ENCODE measurements around the gene IMPG1. TPM values are rescaled to one million over a fixed set of nuclear protein-coding genes. Genes with fewer than 3 reads are reported as not detected.
A peak's percentile ranks its signal among the peaks of the same experiment; 100 is the strongest.

Gene IMPG1
- total RNA-seq, 1 experiment from 2014 or later, result not detected

DNA sequence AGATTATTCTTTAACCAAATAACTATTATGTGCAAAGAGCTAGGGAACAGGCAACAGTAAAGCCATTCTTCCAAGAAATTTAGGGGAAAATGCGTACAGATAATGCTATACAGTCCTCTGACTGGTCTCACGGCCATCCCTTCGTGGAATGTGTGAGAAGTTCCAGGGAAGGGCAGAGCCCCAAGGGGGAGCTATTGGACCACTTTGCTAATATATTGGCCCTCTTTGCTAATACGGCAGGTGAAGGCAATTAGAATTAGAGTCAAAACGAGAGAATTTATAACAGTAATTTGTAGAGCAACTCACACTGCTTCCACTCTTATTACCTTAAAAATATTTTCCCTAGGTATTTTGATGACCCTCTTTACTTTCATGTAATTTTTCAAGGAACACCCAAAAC is 140.4 kb downstream of the IMPG1 start:
- H3K23me2 ChIP-seq (ENCODE audit: insufficient read length, low read depth, low read length, poor library complexity, severe bottlenecking), result peaks cover 5% of the 10 kb centered on the region

More for the DNA sequence above, 140.4 kb downstream of the IMPG1 start:
- Histone ChIP-seq H3K9ac (ENCODE audit: extremely low read depth, insufficient read length, low read length) (no peak overlapping the region), H3K4ac (ENCODE audit: low read depth, low read length) (no peak overlapping the region), H4K91ac (ENCODE audit: insufficient read length, low read depth, low read length) (no peak overlapping the region), H3K23ac (ENCODE audit: insufficient read length, low read depth, low read length) (no peak overlapping the region), H3T11ph (ENCODE audit: low read length) (no peak overlapping the region), H2BK20ac (ENCODE audit: low read depth, low read length, poor library complexity, severe bottlenecking) (no peak overlapping the region), H3K79me2 (ENCODE audit: insufficient read depth, low read length) (no peaks in the 10 kb centered on the region), H4K20me1 (ENCODE audit: control insufficient read depth, insufficient read depth, insufficient read length) (no peaks in the 10 kb centered on the region), H4K8ac (replicated peaks; ENCODE audit: insufficient read length, low read depth, low read length) (no peak overlapping the region), H2BK5ac (ENCODE audit: insufficient read length, low read length) (no peak overlapping the region), H4K5ac (ENCODE audit: insufficient read length, low read depth, low read length) (no peak overlapping the region), H3K9me3 (ENCODE audit: control insufficient read depth, low read depth, low read length) (no peaks in the 10 kb centered on the region), H3K4me1 (ENCODE audit: insufficient read depth, low read length) (peaks cover 2% of the 10 kb centered on the region; the same call in 1 of the 2 replicates), H3K56ac (ENCODE audit: insufficient read length, low read depth, low read length) (no peak overlapping the region), H2AK5ac (ENCODE audit: insufficient read length, low read length) (no peak overlapping the region), H3K27ac (ENCODE audit: insufficient read length, low read depth, low read length) (no peak overlapping the region), H3K4me2 (ENCODE audit: insufficient read depth, insufficient read length, low read length) (no peak overlapping the region), H2BK15ac (ENCODE audit: low read depth, low read length) (no peak overlapping the region), H3K79me1 (ENCODE audit: insufficient read depth, low read depth, low read length, poor library complexity, severe bottlenecking) (no peaks in the 10 kb centered on the region), H2BK12ac (ENCODE audit: insufficient read length, low read depth, low read length) (no peak overlapping the region), H2BK120ac (ENCODE audit: low read depth, low read length, poor library complexity, severe bottlenecking) (no peak overlapping the region), H3K18ac (ENCODE audit: insufficient read length, low read depth, low read length) (no peak overlapping the region), H3K27me3 (ENCODE audit: insufficient read depth, low read length) (peaks cover 5% of the 10 kb centered on the region; the same call in 1 of the 2 replicates), H2AFZ (ENCODE audit: low read length) (no peak overlapping the region), H3K14ac (ENCODE audit: insufficient read depth, low read length) (no peak overlapping the region)
- H3K36me3 Mint-ChIP-seq (ENCODE audit: insufficient read depth in 1 of 3, low read depth in 3 of 3), result no peaks in the 10 kb centered on the region
- peaks cover 23 to 24% of the 10 kb centered on the region in 2 experiments for H3K4me1 Mint-ChIP-seq
- peaks cover 35% of the 10 kb centered on the region for H3K27me3 Mint-ChIP-seq (ENCODE audit: low read depth)
- TF ChIP-seq, protein P1, sequence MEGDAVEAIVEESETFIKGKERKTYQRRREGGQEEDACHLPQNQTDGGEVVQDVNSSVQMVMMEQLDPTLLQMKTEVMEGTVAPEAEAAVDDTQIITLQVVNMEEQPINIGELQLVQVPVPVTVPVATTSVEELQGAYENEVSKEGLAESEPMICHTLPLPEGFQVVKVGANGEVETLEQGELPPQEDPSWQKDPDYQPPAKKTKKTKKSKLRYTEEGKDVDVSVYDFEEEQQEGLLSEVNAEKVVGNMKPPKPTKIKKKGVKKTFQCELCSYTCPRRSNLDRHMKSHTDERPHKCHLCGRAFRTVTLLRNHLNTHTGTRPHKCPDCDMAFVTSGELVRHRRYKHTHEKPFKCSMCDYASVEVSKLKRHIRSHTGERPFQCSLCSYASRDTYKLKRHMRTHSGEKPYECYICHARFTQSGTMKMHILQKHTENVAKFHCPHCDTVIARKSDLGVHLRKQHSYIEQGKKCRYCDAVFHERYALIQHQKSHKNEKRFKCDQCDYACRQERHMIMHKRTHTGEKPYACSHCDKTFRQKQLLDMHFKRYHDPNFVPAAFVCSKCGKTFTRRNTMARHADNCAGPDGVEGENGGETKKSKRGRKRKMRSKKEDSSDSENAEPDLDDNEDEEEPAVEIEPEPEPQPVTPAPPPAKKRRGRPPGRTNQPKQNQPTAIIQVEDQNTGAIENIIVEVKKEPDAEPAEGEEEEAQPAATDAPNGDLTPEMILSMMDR (conservative IDR thresholded peaks at IDR 0.05), result peak; percentile 92
- no peak overlapping the region for H3K27ac Mint-ChIP-seq
- WGBS (ENCODE audit: extremely low coverage, insufficient read length, low lambda C conversion rate), result no CpG with 5 or more reads among the region's 5 CpGs
- no peak overlapping the region for H3K4me3 Mint-ChIP-seq
- peak; percentile 61 for DNase-seq
- H3K9me3 Mint-ChIP-seq, result no peaks in the 10 kb centered on the region
